Retinal pigment epithelial cell (primary cell): Measurements from ENCODE around the gene ZEB2.

Experiments
- DNase-seq: peaks from one replicate; pipeline ENCODE4 v3.0.0-alpha.2; 2010; ENCODE audit warnings: low read depth
- H3K4me3 ChIP-seq: 2 replicates; pipeline ENCODE4 v1.5.1; 2011; ENCODE audit warnings: mild to moderate bottlenecking, low read length, control low read depth, moderate library complexity
- CTCF ChIP-seq: conservative IDR thresholded peaks from 2 replicates; pipeline ENCODE4 v1.5.1; 2011; ENCODE audit warnings: low read depth, low read length, control low read depth, inconsistent platforms

ZEB2 gene

GRCh38 chr2:144547494-144547893 lies 27.6 kb upstream of the ZEB2 start:
- H3K4me3 ChIP-seq: no peak overlapping the region
- DNase-seq: no peak
- no peak for TF ChIP-seq CTCF

DNA sequence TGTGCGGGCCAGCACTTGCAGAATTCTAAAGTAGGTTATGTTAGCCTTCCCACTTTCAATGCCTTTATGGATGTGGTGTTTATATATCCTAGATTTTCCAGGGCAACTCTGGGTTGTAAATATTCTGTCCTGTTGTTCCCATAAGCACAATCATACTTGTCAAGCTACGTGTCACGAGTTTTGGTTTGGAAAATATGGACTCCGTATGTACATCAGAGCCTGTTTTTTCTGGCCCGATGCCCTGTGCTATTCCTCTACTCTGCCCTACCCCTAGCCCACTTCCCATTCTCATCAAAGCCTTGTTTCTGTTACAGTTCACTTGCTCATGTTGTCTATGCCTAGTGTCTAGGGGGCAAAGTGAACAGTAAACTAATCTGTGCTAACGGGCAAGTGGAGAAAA lies 27.0 kb upstream of the ZEB2 start:
- no peak for TF ChIP-seq CTCF
- no peak for DNase-seq
- no peak overlapping the region for H3K4me3 ChIP-seq

DNA sequence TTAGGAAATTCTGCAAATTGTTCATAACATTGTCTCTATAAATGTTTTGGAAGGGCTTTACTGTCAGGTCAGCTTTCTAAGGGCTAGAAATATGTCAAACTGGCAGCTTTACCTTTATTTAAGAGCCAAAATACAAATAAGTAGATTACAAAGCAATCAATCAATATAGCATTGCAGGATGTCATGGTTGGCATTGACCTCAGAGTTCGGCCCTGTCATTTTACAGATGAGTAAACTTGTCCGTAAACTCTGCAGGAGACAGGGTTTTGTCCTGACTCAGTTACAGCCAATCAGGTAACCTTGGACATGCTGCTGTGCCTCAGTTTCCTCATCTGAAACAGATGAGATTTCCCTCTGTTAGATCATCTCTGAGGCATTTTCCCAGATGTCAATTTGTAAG lies 25.9 kb upstream of the ZEB2 start:
- DNase-seq: no peak
- no peak for TF ChIP-seq CTCF
- H3K4me3 ChIP-seq: no peak overlapping the region

GRCh38 chr2:144544053-144544452 lies 24.1 kb upstream of the ZEB2 start:
- H3K4me3 ChIP-seq: no peak overlapping the region
- DNase-seq: no peak
- no peak for TF ChIP-seq CTCF

- DNase-seq: peak; percentile 62
- no peak for TF ChIP-seq CTCF
- H3K4me3 ChIP-seq: no peak overlapping the region
These were observed 21.5 kb upstream of the ZEB2 start for GRCh38 chr2:144541396-144541795.

DNA sequence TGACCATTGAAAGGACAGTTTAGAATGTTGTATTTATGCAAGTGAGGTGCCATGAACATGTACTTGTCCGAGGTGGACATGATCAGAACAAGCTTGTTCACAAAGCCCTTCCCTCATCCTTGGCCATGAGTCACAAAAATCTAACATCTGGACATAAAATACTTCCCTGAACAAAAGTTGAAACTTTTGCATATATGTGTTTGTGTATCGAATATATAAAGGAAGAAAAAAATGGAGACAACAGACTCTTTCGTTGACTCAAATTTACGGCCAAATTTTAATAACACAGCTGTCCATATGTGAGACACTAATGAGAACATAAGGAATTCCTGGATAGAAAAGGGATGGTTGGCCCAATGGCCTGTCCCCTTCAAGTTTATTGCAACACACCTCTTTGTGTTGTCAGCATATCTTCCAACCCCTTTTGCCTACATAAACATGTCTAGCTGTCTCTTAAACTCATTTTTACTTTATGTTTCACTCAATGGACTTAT lies 19.4 kb upstream of the ZEB2 start:
- no peak for TF ChIP-seq CTCF
- DNase-seq: no peak

DNA sequence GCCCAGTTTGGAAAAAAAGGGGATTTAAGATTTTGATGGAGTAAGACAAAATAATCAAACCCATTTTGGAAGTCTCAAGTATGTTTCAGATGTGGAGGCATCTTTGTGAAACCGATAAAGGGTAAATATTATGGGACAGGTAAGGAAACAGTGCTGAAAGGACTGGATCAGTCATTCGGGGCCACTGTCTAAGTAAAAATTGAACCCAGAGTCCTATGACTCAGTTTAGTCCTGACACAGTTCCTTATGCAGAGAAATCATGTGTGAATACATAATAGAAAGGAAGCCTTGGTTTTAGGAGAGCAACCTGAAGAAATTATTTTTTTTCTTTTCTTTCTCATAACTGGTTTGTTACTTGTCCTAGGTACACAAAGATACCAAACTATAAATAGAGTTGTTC lies 15.4 kb upstream of the ZEB2 start:
- DNase-seq: no peak
- TF ChIP-seq CTCF: no peak
- no peak overlapping the region for H3K4me3 ChIP-seq

More for the DNA sequence above, 19.4 kb upstream of the ZEB2 start:
- H3K4me3 ChIP-seq: no peak overlapping the region
